Parathyroid adenoma (tissue), 2 donors: Measurements from ENCODE around the gene SSR4.

Experiments used
- H2AFZ ChIP-seq: fragments of 300-600 bp; sonication (generic); one replicate; pipeline ENCODE4 v1.7.0; 2017; ENCODE audit warnings: antibody characterized with exemption, mild to moderate bottlenecking
- H3K27ac ChIP-seq: fragments of 300-600 bp; sonication (generic); one replicate; pipeline ENCODE4 v1.7.0; 2017
- H3K27me3 ChIP-seq: fragments of 300-600 bp; sonication (generic); one replicate; pipeline ENCODE4 v1.7.0; 2017; ENCODE audit warnings: low read length; ENCODE audit not compliant: control insufficient read depth, insufficient read depth
- H3K36me3 ChIP-seq: fragments of 300-600 bp; sonication (generic); one replicate; pipeline ENCODE4 v1.7.0; 2017; ENCODE audit warnings: low read length; ENCODE audit not compliant: control insufficient read depth, insufficient read depth
- H3K4me1 ChIP-seq: fragments of 300-600 bp; sonication (generic); one replicate; pipeline ENCODE4 v1.7.0; 2017; ENCODE audit warnings: control low read depth
- H3K4me2 ChIP-seq: fragments of 300-600 bp; sonication (generic); one replicate; pipeline ENCODE4 v1.7.0; 2017; ENCODE audit warnings: low read length
- H3K4me3 ChIP-seq: fragments of 300-600 bp; sonication (generic); one replicate; pipeline ENCODE4 v1.7.0; 2017; ENCODE audit warnings: low read depth, low read length
- H3K79me2 ChIP-seq: fragments of 300-600 bp; sonication (generic); one replicate; pipeline ENCODE4 v1.7.0; 2017; ENCODE audit warnings: control low read depth
- H3K9ac ChIP-seq: fragments of 300-600 bp; sonication (generic); one replicate; pipeline ENCODE4 v1.7.0; 2017; ENCODE audit warnings: mild to moderate bottlenecking
- H3K9me3 ChIP-seq: fragments of 300-600 bp; sonication (generic); one replicate; pipeline ENCODE4 v1.7.0; 2017; ENCODE audit warnings: low read length; ENCODE audit not compliant: control insufficient read depth
- CTCF ChIP-seq: fragments of 300-600 bp; sonication (generic); IDR thresholded peaks from one replicate; pipeline ENCODE4 v1.7.0; 2017; ENCODE audit warnings: antibody characterized with exemption, mild to moderate bottlenecking
- donor health status: primary hyperparathyroidism.

SSR4 gene

GRCh38 chrX:153782871-153783270, 11.6 kb upstream of the SSR4 start:
- Histone ChIP-seq H3K36me3 (no peaks in the 10 kb centered on the region), H3K4me2 (no peak overlapping the region), H3K9ac (no peak overlapping the region), H3K27me3 (no peaks in the 10 kb centered on the region), H3K4me1 (no peaks in the 10 kb centered on the region), H3K79me2 (no peaks in the 10 kb centered on the region), H3K4me3 (no peak overlapping the region), H2AFZ (no peak overlapping the region), H3K9me3 (no peaks in the 10 kb centered on the region), H3K27ac (no peak overlapping the region)
- no peak for TF ChIP-seq CTCF

GRCh38 chrX:153783378-153784013, 11.0 kb upstream of the SSR4 start:
- Histone ChIP-seq H2AFZ (no peak overlapping the region), H3K4me3 (no peak overlapping the region), H3K27me3 (no peaks in the 10 kb centered on the region), H3K27ac (no peak overlapping the region), H3K36me3 (no peaks in the 10 kb centered on the region), H3K9ac (no peak overlapping the region), H3K79me2 (no peaks in the 10 kb centered on the region), H3K4me1 (no peaks in the 10 kb centered on the region), H3K9me3 (no peaks in the 10 kb centered on the region), H3K4me2 (no peak overlapping the region)
- TF ChIP-seq CTCF: no peak

GRCh38 chrX:153784325-153784967, 10.0 kb upstream of the SSR4 start:
- H3K9ac ChIP-seq: no peak overlapping the region
- H3K4me1 ChIP-seq: no peaks in the 10 kb centered on the region
- no peak overlapping the region for H2AFZ ChIP-seq
- H3K27ac ChIP-seq: no peak overlapping the region
- H3K4me2 ChIP-seq: no peak overlapping the region
- no peaks in the 10 kb centered on the region for H3K27me3 ChIP-seq
- TF ChIP-seq CTCF: no peak
- H3K36me3 ChIP-seq: no peaks in the 10 kb centered on the region
- H3K4me3 ChIP-seq: no peak overlapping the region
- no peaks in the 10 kb centered on the region for H3K79me2 ChIP-seq
- no peaks in the 10 kb centered on the region for H3K9me3 ChIP-seq

DNA sequence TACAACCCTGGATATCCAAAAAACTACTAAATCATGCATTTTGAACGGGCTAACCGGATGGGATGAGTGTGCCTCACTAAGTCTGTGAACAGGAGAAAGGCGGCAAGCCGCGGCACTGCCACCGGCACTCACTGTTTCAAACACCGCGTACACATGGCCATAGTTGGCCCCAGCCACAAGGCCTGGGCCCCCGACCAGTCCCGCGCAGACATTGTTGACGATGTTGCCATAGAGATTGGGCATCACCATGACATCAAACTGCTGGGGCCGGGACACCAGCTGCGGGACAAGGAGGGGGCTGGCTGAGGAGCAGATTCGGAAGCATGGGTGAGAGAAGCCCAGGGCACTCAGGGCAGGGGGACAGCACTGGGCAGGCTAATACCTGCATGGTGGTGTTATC, 7.8 kb upstream of the SSR4 start:
- no peaks in the 10 kb centered on the region for H3K27me3 ChIP-seq
- no peaks in the 10 kb centered on the region for H3K36me3 ChIP-seq

More for the DNA sequence above, 7.8 kb upstream of the SSR4 start:
- Histone ChIP-seq H3K9ac (no peak overlapping the region), H3K4me1 (no peaks in the 10 kb centered on the region), H3K4me2 (no peak overlapping the region), H2AFZ (no peak overlapping the region), H3K27ac (no peak overlapping the region), H3K79me2 (peaks cover 6% of the 10 kb centered on the region), H3K9me3 (no peaks in the 10 kb centered on the region), H3K4me3 (no peak overlapping the region)
- TF ChIP-seq CTCF: no peak
